Stimulated activated CD8-positive, alpha-beta memory T cell treated with anti-CD3 and anti-CD28 coated beads, Interleukin-7, amount 100 ng/mL, for 24 hours (primary cell): Measurements from ENCODE around the gene AGPAT4.
"Not testable (repeated sequence)": the region's sequence is repeated elsewhere in the genome, so short reads cannot be mapped to it uniquely, and the experiment has no call there.

ENCODE experiments used
- DNase-seq: peaks from one replicate; pipeline ENCODE4 v3.0.0-alpha.2; 2020; ENCODE audit warnings: low read depth

AGPAT4 gene

GRCh38 chr6:161200610-161201370, 73.1 kb downstream of the AGPAT4 start:
- no peak for DNase-seq

GRCh38 chr6:161199850-161200249, 74.0 kb downstream of the AGPAT4 start:
- DNase-seq = no peak

- no peak for DNase-seq
Measured at GRCh38 chr6:161198783-161199460, 74.9 kb downstream of the AGPAT4 start.

GRCh38 chr6:161198176-161198575, 75.7 kb downstream of the AGPAT4 start:
- DNase-seq = no peak

GRCh38 chr6:161195386-161195785, 78.5 kb downstream of the AGPAT4 start:
- DNase-seq = no peak

- DNase-seq = no peak
Measured at GRCh38 chr6:161194374-161194773, 79.5 kb downstream of the AGPAT4 start.

- no peak for DNase-seq
Measured at GRCh38 chr6:161192636-161193411, 81.0 kb downstream of the AGPAT4 start.

- no peak for DNase-seq
Measured at GRCh38 chr6:161191671-161192070, 82.2 kb downstream of the AGPAT4 start.

GRCh38 chr6:161191007-161191406, 82.9 kb downstream of the AGPAT4 start:
- no peak for DNase-seq

GRCh38 chr6:161189891-161190290, 84.0 kb downstream of the AGPAT4 start:
- no peak for DNase-seq

- no peak for DNase-seq
Measured at GRCh38 chr6:161188547-161189465, 85.1 kb downstream of the AGPAT4 start.

GRCh38 chr6:161186173-161186769, 87.6 kb downstream of the AGPAT4 start:
- DNase-seq = no peak

- no peak for DNase-seq
Measured at GRCh38 chr6:161181121-161181520, 92.7 kb downstream of the AGPAT4 start.

GRCh38 chr6:161178155-161178554, 95.7 kb downstream of the AGPAT4 start:
- DNase-seq = not testable (repeated sequence)

GRCh38 chr6:161176428-161176827, 97.4 kb downstream of the AGPAT4 start:
- not testable (repeated sequence) for DNase-seq

- DNase-seq = not testable (repeated sequence)
Measured at GRCh38 chr6:161172769-161173168, 101.1 kb downstream of the AGPAT4 start.

- DNase-seq = no peak
Measured at GRCh38 chr6:161171207-161171606, 102.7 kb downstream of the AGPAT4 start.

- no peak for DNase-seq
Measured at GRCh38 chr6:161169696-161170095, 104.2 kb downstream of the AGPAT4 start.

GRCh38 chr6:161169035-161169434, 104.8 kb downstream of the AGPAT4 start:
- DNase-seq = no peak

- DNase-seq = no peak
Measured at GRCh38 chr6:161168281-161168891, 105.5 kb downstream of the AGPAT4 start.

GRCh38 chr6:161166677-161167076, 107.2 kb downstream of the AGPAT4 start:
- DNase-seq = no peak
